Activated CD8-positive, alpha-beta T cell treated with anti-CD3 and anti-CD28 coated beads for 36 hours (primary cell): ENCODE data around the gene RPS13. TPM values are rescaled to one million over a fixed set of nuclear protein-coding genes. Genes with fewer than 3 reads are reported as not detected.
"Not testable (repeated sequence)": the region's sequence is repeated elsewhere in the genome, so short reads cannot be mapped to it uniquely, and the experiment has no call there.

Experiments
- ATAC-seq: fragments of 200-7000 bp; cut with Tn5 transposase; one replicate; pipeline ENCODE4 v1.10.0; 2021; ENCODE audit warnings: mild to moderate bottlenecking, moderate library complexity
- CTCF ChIA-PET: fragments of 350-600 bp; sonication (Branson Sonifier 250); formaldehyde crosslinking; loops from one replicate; lab custom pipeline; 2021; ENCODE audit warnings: antibody characterized with exemption; lab: Charles Lee
- POLR2A ChIA-PET: fragments of 350-600 bp; sonication (Branson Sonifier 250); formaldehyde crosslinking; loops from one replicate; lab custom pipeline; 2021; ENCODE audit warnings: antibody characterized with exemption; lab: Charles Lee
- DNase-seq: peaks from one replicate; pipeline ENCODE4 v3.0.0-alpha.2; 2020
- H3K27ac Mint-ChIP-seq: one replicate; pipeline ENCODE4 v1.8.0; 2021; ENCODE audit warnings: mild to moderate bottlenecking, mixed read lengths
- H3K27me3 Mint-ChIP-seq: one replicate; pipeline ENCODE4 v1.8.0; 2021; ENCODE audit warnings: mixed read lengths
- H3K36me3 Mint-ChIP-seq: one replicate; pipeline ENCODE4 v1.8.0; 2021; ENCODE audit warnings: low read depth, mixed read lengths
- H3K4me1 Mint-ChIP-seq: one replicate; pipeline ENCODE4 v1.8.0; 2021; ENCODE audit warnings: low read depth, mixed read lengths
- H3K4me3 Mint-ChIP-seq: one replicate; pipeline ENCODE4 v1.8.0; 2021; ENCODE audit warnings: mild to moderate bottlenecking, moderate library complexity, mixed read lengths
- H3K9me3 Mint-ChIP-seq: one replicate; pipeline ENCODE4 v1.8.0; 2021; ENCODE audit warnings: mixed read lengths
- CTCF ChIP-seq: fragments of 200-600 bp; IDR thresholded peaks from one replicate; pipeline ENCODE4 v1.8.0; 2022; ENCODE audit warnings: antibody characterized with exemption, mild to moderate bottlenecking
- intact Hi-C: fragments of 100-400 bp; cut with micrococcal nuclease; formaldehyde crosslinking; loops from one replicate; pipeline ENCODE4 v1.10.0; 2022
- total RNA-seq, 2 experiments: library from RNA; stranded (reverse); gene quantifications; one replicate each; pipeline ENCODE4 v1.2.3, GENCODE V29; 2021

RPS13 gene
- total RNA-seq, 2 experiments from 2014 or later, result 1,728 to 1,739 TPM

- TF ChIP-seq CTCF, result no peak
- intact Hi-C loops, result no loop called here
- Mint-ChIP-seq H3K27me3 (no peaks in the 10 kb centered on the region), H3K4me1 (no peaks in the 10 kb centered on the region), H3K4me3 (no peak overlapping the region), H3K27ac (no peak overlapping the region), H3K36me3 (peaks cover 13% of the 10 kb centered on the region), H3K9me3 (no peaks in the 10 kb centered on the region)
- DNase-seq (no peak), ATAC-seq (no peak)
- ChIA-PET POLR2A (no interaction called here), CTCF (interaction anchor here (1.1 kb wide), 1 partner anchor 8 kb away, joined by 4 read pairs; no protein-coding TSS in a partner anchor)
These were observed 25.0 kb upstream of the RPS13 start for GRCh38 chr11:17102462-17102861.

GRCh38 chr11:17098658-17099057 is 21.2 kb upstream of the RPS13 start:
- no peak overlapping the region for H3K27ac Mint-ChIP-seq
- no peaks in the 10 kb centered on the region for H3K27me3 Mint-ChIP-seq
- TF ChIP-seq CTCF, result no peak
- ChIA-PET POLR2A (no interaction called here), CTCF (no interaction called here)
- H3K4me1 Mint-ChIP-seq, result no peaks in the 10 kb centered on the region
- no peaks in the 10 kb centered on the region for H3K9me3 Mint-ChIP-seq
- intact Hi-C loops, result no loop called here
- H3K36me3 Mint-ChIP-seq, result peaks cover 3% of the 10 kb centered on the region
- no peak overlapping the region for H3K4me3 Mint-ChIP-seq
- DNase-seq (no peak), ATAC-seq (no peak)

GRCh38 chr11:17098038-17098437 is 20.6 kb upstream of the RPS13 start:
- no peak overlapping the region for H3K4me3 Mint-ChIP-seq
- CTCF ChIA-PET, result interaction anchor here (1.0 kb wide), 1 partner anchor 19 kb away, joined by 3 read pairs; no protein-coding TSS in a partner anchor
- peaks cover 3% of the 10 kb centered on the region for H3K36me3 Mint-ChIP-seq
- no peaks in the 10 kb centered on the region for H3K27me3 Mint-ChIP-seq
- no peak for DNase-seq
- intact Hi-C loops, result no loop called here
- ATAC-seq, result no peak
- peak overlapping the region; percentile 2 for H3K27ac Mint-ChIP-seq
- no peak for TF ChIP-seq CTCF
- POLR2A ChIA-PET, result interaction anchor here (0.9 kb wide), 1 partner anchor 268 kb away, joined by 3 read pairs; no protein-coding TSS in a partner anchor
- H3K9me3 Mint-ChIP-seq, result no peaks in the 10 kb centered on the region
- H3K4me1 Mint-ChIP-seq, result no peaks in the 10 kb centered on the region

- H3K4me3 Mint-ChIP-seq, H3K27me3 Mint-ChIP-seq, H3K4me1 Mint-ChIP-seq, H3K9me3 Mint-ChIP-seq, H3K27ac Mint-ChIP-seq, CTCF ChIA-PET, ATAC-seq, H3K36me3 Mint-ChIP-seq, DNase-seq: not testable (repeated sequence)
- intact Hi-C loops, result loop anchor here (10.0 kb wide), 1 partner anchor 119 kb away; the partner anchor contains the start of gene PIK3C2A
- POLR2A ChIA-PET, result interaction anchor here (0.6 to 0.7 kb wide), 2 partner anchors 79 to 100 kb away, joined by 3 read pairs; no protein-coding TSS in a partner anchor
These were observed 8.5 kb upstream of the RPS13 start for GRCh38 chr11:17085976-17086375.

GRCh38 chr11:17077240-17077519 is 287 bp downstream of the RPS13 start:
- DNase-seq, result no peak
- no peaks in the 10 kb centered on the region for H3K27me3 Mint-ChIP-seq
- H3K4me3 Mint-ChIP-seq, result peak overlapping the region; percentile 97
- H3K27ac Mint-ChIP-seq, result peak overlapping the region; percentile 98
- peak; percentile 8 for ATAC-seq
- intact Hi-C loops, result no loop called here
- POLR2A ChIA-PET, result interaction anchor here (0.8 to 2.0 kb wide), 11 partner anchors 9 to 277 kb away, joined by 3 to 7 read pairs (median 4); no protein-coding TSS in a partner anchor
- TF ChIP-seq CTCF, result no peak
- peaks cover 56% of the 10 kb centered on the region for H3K36me3 Mint-ChIP-seq
- no peaks in the 10 kb centered on the region for H3K9me3 Mint-ChIP-seq
- CTCF ChIA-PET, result interaction anchor here (1.0 to 2.0 kb wide), 4 partner anchors 129 to 174 kb away, joined by 3 to 5 read pairs (median 3); partner anchors contain the start of gene PIK3C2A
- peaks cover 33% of the 10 kb centered on the region for H3K4me1 Mint-ChIP-seq
